Measurements from ENCODE around the gene SMYD3.
A peak's percentile ranks its signal among the peaks of the same experiment; 100 is the strongest.

Gene SMYD3

DNA sequence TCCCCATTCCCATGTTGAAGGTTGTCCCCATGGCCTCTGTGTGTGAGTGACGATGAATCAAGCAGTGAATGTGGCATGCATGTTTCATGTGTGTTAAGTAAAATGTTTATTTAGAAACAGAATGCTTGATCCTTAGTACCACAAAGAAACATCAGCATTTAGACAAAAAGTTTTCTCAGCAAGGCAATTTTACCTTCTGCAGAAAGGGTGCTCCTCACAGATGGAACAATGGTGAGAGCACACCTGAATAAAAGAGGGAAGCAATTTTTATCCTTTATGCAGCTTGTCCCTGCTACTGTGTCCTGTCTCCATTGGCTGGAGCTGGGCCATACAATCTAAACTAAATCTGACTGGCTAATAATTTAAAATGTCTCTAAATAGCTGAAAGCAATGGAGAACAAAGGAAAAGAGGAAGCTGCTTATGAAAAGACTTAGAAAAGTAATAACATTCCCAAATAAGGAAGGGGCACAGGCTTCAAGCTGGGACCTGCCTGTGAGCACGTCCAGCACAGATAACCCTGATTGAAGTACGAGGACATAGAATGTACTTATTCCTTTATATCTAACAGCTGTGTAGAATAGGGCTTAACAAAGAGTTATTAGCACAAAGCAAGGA lies 8.4 kb upstream of the SMYD3 start:
- DNase-seq (ENCODE audit: low spot score) = no peak

DNA sequence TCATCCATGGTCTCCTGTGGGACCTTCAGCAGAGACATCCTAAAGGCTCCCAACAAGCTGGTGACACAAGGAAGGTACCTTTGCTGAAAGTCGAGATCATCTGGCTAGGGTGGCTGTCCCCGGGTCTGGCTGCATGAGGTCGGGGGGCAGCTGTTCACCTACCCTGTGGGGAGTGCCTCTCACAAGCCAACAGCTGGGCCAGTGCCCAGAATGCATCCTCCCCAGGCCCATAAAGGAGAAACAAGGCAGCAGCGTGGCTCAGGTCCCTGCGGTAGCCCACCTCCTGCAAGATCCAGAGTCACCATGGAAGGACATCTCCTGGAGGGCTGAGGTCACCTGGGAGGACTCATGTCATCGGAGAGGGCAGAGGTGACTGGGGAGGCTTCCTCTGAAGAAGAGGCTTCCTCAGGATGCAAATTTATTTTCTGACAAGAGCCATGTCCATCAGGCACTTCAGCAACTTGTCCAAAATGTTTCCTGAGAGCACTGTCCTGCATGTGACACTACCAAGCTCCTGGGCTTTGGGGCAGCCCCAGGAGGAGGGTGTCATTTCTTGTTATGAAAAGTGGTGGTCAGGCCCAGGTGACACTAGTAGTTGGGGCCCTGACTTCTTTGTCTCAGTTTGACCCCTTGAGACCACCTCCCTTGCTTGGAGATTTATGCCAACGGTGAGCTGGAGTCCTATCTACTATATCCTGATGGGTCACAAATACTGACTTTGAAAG lies 6.7 kb upstream of the SMYD3 start:
- no peak for DNase-seq (ENCODE audit: low spot score)

DNA sequence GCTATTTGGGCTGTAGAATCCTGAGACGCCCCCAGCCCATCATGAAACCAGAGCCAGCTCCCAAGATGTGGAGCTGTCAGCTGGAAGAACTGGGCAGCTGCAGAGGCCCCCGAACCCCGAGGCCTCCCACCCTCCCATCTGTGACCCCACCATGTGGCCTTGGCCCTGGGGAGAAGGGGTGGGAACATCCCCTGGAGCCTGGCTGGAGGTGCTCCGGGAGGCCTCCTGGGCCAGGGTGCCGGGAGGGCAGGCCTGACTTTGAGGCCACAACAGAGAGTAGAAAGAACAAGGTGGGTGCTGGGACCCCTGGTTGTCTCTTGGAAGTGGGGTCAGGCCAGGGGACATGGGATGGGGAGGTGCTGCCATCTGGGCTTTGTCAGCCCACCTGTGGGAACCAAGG lies 6.0 kb upstream of the SMYD3 start:
- DNase-seq (ENCODE audit: low spot score) = no peak

DNA sequence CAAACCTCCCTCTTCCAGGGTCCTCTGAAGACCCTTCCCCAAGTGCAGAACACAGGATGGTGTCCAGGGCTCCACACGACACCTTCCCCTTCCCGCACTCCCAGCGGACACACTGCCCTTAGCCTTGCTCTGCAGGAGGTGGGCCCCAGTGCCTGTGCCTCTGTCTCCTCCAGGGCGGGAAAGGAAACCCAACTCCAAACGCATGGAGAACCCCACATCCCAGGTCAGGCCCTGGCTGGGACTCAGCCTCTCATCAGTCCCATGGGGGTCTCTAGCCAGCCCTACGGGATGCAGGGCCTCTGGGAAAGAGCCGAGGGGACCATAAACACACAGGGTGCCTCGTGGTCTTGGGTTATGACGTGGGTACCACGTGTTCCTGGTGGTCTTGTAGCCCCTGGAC lies 5.6 kb upstream of the SMYD3 start:
- no peak for DNase-seq (ENCODE audit: low spot score)

DNA sequence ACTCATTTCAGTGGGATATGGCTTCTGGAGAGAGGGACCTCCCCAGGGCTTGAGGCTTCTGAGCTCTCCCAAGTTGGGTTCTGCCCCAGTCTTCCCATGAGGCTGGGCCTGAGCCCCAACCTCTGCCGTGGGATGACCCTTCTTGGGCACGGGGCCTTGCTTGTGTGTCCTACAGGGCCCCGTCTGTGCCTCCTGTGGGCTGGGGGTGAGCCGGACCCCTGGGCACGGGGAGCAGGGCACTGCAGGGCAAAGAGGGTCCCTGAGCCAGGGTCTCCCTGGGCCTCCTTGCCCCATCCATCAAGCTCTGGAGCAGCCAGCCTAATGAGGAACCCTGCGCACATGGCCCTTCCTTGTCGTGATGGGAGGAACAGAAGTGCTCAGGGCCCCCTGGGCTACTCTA lies 5.2 kb upstream of the SMYD3 start:
- DNase-seq (ENCODE audit: low spot score) = no peak

DNA sequence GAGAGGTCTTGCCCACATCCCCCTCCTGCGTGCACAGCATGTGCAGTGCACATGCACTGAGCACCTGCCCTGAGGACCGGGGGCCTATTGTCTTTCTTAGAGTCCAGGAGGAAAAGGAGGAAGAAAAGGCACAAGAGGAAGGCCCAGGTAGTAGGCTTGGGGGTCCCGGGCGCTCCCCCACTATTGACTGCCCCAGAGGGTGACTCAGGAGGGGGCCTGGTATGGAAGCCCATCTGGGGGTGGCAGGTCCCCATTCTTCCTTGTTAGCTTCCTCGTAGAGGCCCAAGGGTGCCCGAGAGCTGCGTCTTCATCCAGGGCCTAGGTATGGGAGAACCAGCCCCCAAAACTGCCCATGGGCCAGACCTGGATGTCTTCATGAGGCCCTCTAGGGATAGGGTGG lies 4.1 kb upstream of the SMYD3 start:
- no peak for DNase-seq (ENCODE audit: low spot score)

DNA sequence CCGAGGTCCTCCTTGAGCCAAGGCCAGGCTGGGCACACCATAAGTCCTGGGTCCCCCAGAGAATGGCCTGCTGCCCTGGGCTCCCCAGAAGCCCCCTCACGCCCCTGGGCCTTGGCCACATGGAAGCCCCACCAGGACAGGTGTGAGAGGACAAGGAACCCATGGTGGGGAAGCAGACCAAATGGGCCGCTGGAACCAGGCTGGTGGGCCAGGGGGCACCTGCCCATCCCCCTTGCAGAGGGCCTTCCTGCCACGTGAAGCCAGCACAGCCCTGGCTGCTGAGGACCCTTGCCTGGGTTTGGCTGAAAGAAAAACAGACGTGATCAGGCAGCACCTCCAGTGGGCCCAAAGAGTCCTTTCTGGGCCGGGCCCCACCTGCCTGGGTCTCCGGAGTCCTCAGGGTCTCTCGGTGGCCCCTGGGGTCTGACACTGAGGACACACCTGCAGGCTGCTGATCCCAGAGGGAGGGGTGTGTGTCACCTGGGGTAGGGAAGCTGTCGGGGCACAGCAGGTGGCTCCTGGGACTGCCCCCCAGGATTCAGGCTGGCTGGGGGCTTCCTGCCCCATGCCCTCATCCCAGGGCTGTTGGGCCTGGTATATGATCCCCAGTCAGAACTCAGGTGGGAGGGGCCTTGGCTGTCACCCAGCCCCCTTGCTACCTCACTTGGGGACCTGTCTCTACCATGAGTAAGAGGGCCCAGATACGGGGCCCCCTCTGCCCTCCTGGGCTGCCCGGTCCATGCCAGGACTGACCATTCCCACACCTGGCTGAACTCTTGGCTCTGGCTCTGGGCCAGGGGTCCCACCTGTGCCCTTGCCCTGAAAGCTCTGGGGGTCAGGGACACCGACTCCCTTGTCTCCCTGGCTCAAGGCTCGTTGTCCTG lies 3.3 kb upstream of the SMYD3 start:
- no peak for DNase-seq (ENCODE audit: low spot score)

DNA sequence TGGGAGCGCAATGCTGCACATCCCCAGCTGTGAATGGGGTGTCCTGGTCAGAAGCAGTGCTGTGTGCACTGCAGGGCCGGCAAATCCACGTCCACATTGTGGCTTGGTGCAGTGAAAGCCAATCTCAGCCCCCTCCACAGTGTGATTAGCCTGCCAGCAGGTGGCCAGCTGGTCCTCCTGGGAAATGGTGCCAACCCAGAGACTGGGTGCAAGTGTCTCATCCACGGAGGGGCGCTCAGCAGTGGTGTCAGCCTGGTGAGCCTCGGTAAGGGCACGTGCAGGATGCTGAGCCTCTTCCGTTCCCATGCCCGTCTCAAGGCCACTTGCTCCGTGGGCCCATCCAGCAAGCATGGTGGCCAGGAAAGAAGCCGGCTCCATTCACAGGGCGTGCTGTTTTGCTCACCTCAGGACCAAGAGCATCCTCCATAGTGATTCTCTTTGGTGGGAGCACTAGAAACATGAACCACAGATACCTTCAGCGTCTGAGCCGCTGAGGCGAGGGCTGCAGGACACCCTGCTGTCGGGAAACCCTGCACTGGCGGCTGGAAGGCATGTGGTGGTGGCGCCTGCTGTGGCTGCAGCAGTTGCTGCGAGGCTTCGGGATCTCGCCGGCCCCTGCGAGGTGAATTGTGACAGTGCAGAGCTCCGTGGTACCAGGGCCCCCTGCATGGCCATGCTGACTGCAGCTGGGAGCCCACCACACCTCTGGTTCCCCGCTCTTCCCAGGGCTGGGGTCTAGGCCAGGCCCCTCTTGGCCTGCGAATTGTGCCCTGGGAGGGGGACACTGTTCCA lies 2.0 kb upstream of the SMYD3 start:
- DNase-seq (ENCODE audit: low spot score) = no peak

DNA sequence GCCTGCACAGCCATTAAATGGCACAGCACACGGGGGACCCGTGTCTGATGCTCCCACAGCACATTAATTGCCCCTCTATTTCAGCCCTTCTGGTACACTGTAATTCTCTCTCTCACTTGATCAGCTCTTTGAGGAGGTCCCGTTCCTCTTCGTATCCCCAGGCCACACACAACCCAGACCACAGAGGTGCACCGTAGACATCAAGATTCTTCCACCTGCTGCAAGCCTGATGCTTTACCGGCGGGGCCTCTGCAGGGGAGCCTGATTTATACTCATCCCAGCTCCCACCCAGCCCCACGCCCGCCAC lies 759 bp downstream of the SMYD3 start:
- DNase-seq (ENCODE audit: low spot score) = no peak

DNA sequence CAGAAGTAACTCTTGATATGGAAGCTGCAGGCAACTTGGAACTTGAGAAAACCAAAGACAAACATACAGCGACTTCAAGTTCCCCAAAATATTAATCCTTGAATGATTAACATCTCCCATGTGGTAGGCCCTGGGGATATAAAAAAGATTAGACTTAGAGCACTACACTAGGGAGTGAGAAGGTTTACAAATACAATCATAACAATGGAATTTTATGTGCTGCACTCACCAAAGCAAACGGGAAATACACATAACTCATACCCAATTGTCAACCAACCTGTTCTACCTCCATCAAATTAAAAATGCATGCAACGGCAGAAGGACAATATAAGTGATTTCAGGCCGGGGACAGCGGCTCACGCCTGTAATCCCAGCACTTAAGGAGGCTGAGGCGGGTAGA lies 3.7 kb downstream of the SMYD3 start:
- DNase-seq (ENCODE audit: low spot score) = no peak

DNA sequence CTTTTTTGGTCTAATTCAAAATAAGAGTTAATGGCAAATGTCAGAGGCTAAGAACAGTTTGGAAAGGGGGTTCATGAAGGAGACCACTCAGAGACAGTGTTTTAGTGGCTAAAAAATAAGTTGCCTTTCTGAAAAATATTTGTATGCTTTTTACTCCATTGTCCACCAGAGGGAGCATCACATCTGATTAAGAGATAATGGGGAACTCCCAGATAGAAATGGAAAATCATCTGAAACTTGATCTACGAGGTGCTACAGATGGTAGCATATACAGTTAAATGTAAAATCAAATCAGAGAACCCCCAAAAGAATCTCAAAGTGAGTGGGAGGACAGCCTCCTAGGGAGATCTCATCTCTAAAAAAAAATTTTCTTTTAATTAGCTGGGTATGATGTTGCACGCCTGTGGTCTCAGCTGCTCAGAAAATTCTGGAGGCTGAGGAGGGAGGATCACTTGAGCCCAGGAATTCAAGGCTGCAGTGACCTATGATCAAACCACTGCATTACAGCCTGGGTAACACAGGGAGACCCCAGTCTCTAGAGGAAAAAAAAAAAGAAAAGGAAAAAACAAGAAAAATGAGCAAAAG lies 9.7 kb downstream of the SMYD3 start:
- DNase-seq (ENCODE audit: low spot score) = peak; percentile 67

DNA sequence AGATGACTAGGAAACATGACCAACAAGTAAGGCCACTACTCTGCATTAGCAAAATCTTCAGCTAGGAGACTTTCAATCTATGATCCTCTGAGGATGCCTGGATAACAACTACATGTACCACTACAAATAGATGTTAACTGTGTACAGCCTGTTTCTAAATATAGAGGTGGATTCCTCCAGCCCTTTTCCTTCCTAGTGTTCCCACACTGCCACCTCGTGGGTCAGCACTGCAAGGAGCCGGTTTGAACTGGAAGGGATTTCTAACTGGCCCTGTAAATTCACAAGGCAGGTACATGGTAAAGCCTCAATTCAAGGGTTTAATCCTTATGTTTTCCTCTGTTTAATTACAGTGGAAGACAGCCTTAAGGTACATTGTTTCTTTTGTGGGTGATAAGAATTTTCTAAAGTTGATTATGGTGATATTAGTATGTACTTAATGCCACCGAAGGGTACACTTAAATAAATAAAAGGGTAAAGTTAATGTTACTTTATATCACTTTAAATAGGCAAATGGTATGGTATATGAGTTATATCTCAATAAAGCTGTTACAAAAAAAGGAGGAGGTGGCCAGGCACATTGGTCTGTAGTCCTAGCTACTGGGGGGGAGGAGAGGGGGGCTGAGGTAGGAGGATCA lies 14.4 kb downstream of the SMYD3 start:
- no peak for DNase-seq (ENCODE audit: low spot score)

DNA sequence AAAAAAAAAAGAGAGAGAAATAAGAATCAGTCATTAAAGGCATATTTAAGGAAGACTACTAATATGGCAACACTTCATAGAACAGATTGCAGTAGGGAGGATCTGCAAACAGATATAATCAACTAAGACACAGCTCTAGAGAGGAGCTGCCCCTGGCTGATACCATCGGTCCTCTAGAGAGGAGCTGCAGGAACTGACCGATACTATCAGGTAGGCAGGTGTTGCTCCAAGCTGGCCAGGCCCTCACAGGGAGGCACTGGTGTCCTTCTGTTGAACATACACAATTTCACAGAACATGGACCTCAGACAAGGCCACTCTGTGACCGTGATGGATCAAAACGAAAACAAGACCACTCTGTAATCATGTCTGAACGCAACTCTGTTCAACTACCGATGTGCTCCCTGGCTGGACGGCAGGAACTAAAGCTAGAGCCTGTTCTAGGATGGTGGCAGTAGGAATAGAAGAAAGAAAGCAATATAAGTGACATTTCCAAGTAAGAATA lies 15.5 kb downstream of the SMYD3 start:
- DNase-seq (ENCODE audit: low spot score) = no peak

DNA sequence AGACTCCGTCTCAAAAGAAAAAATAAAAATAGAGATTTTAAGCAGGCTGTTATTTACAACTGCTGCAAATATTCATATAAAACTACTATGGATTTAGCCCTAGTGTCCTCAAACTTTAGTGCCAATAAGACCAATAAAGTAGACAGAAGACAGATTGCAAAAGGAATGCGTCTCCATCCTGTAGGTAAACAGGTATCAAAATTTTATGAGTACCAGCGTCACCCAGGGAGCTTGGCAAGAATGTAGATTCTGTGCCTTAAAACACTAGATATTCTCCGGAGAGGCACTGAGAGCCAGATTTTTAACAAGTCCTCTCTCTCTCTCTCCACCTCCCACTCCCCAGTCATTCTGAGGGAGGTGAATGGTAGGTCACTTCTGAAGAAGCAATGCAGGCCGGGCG lies 18.4 kb downstream of the SMYD3 start:
- no peak for DNase-seq (ENCODE audit: low spot score)

DNA sequence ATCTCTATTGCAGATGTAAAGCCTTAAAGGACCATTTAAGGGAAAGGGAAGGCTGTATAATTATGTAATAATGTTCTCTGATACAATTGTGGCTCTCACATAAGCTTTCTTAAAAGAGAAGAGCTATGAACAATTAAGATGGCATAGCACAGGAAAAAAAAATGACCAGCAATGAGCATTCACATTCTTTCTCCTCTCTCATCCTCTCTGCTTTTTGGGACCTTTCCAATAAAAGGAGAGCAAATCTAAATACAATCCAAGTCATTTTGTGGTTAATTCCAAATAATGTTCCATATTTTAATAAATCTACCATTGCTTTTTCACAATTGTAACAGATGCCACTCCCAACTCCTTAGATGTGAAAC lies 23.5 kb downstream of the SMYD3 start:
- no peak for DNase-seq (ENCODE audit: low spot score)

DNA sequence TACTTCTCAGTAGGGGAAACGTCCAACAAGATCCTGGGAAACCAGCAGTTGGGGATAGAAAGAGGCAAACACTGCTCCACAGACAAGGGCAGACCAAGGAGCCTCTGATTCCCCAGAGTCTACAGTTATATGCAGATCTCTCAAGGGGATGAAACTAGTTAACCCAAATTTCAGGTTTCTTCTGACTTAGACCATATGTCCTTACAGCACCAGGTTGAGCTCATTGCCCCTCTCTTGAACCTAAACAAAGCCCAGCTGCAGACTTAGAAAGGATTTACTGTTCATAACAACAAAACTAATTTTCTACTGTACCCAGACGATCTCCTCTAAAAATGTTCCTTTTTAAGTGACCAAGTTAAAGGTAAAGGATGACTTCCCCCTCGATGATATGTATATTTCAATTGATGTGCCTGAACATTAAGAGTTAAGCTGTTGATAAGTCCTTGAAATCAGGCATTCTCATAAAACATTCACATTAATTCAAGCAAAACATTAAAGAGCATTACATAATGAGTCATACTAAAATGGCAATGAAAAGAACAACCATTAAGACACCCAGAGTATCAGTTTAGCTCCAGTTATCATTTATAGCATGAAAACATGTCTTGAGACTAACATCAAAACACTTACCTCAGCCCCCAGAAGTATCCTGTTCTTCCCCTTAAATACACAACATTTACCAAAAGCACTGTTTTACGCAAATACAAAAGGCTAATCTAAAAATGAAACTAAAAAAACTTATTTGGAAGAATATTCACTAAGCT lies 24.1 kb downstream of the SMYD3 start:
- no peak for DNase-seq (ENCODE audit: low spot score)

DNA sequence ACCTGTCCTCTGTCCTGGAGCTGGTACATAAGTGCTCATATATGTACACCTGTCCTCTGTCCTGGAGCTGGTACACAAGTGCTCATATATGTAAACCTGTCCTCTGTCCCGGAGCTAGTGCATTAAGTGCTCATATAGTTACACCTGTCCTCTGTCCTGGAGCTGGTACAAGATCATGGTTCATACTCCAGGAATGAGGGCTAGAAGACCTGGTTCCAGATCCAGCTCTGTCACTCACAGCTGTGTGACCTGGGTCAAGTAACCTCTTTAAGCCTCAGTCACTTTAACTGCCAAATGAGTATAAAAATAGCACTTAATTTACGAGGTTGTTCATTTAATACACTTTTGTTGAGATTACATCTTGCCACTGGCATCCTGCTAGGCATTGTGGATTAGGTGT lies 28.0 kb downstream of the SMYD3 start:
- DNase-seq (ENCODE audit: low spot score) = no peak

DNA sequence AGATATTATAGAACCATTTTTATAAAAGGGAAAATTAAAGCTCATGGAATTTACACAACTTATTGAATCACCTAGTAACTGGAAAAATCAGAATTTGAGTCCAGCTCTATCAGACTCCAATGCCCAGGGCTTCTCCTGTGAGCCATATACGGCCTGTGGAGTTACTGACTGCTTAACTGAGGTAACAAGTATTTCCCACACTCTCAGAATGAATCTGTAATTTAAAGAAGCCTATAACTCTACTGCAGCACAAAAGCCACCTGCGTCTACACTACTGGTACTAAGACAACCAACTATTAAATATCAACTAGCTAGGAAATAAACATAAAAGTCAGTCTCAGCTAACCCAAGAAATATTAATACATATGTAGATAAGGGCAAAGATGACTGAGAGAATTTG lies 29.4 kb downstream of the SMYD3 start:
- DNase-seq (ENCODE audit: low spot score) = no peak

DNA sequence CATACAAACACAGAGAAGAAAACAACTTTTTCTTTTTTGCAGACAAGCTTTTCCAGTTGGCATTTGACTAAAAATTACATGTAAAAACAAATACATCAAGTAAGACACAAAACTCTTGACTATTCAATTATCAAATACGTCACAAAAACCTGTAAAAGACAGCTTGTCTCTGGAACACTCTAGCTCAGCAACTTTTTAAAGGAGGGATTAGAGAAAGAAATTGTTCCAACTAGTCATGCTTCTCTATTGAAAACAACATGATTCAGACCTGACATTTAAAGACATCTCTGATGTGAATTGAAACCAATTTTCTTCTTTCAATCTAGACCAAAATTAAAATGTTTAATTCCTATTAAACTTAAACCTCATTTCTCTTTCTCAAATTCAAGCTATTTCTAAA lies 30.3 kb downstream of the SMYD3 start:
- DNase-seq (ENCODE audit: low spot score) = no peak

DNA sequence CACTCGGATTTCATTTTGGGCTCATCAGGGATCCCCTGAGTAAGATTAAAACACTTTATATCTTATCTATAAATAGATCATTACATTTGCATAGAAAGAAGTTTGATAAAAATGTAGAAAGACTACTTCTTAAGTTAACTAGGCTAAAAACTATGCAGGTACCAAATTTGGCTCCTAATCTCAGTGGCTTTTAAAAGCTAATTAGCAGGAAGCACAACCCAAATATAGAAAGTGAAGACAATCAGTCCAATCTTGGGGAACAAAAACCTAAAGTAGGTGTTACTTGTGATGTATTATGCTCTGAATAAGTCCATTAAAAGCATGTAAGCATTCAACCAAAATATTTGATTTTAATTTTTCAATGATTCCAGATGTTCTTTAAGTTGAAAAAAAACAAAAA lies 35.4 kb downstream of the SMYD3 start:
- no peak for DNase-seq (ENCODE audit: low spot score)

DNA sequence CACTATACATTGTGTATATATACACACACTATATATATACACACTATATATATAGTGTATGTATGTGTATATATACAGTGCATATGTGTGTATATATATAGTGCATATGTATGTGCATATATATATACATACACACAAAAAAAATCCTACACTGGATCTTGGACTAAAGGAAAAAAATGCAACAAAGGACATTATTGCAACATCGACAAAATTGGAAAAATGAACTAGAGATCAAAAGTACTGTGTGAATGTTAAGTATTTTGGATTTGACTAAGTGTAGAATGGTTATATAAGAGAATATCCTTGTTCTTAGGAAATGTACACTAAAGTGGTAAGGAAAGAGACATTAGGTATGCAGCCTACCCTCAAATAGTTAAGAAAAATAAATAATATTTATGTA lies 36.5 kb downstream of the SMYD3 start:
- DNase-seq (ENCODE audit: low spot score) = no peak
